Liver (tissue), 9 donors: ENCODE data around the gene FADS3. TPM values are rescaled to one million over a fixed set of nuclear protein-coding genes. Genes with fewer than 3 reads are reported as not detected.

Experiments
- DNase-seq: peaks from one replicate; pipeline ENCODE4 v3.0.0-alpha.2; 2017; ENCODE audit warnings: low spot score
- H3K27ac ChIP-seq, 2 donors: one replicate each; pipeline ENCODE4 v1.7.0; 2013; ENCODE audit warnings: inconsistent platforms in 2 of 2, low read length in 2 of 2, control low read depth in 1 of 2, low read depth in 1 of 2, mild to moderate bottlenecking in 1 of 2
- H3K27me3 ChIP-seq, 4 donors: one replicate each; pipeline versions ENCODE4 v1.6.1 to v1.7.0; 2013; ENCODE audit warnings: low read length in 3 of 4, inconsistent platforms in 1 of 4, mild to moderate bottlenecking in 1 of 4, moderate library complexity in 1 of 4; ENCODE audit not compliant: control insufficient read depth in 4 of 4, insufficient read depth in 4 of 4
- H3K36me3 ChIP-seq, 4 donors: one replicate each; pipeline versions ENCODE4 v1.6.1 to v1.7.0; 2013; ENCODE audit warnings: low read length in 3 of 4, mild to moderate bottlenecking in 3 of 4, low read depth in 1 of 4, moderate library complexity in 1 of 4; ENCODE audit not compliant: control insufficient read depth in 4 of 4, insufficient read depth in 3 of 4
- H3K4me1 ChIP-seq, 4 donors: one replicate each; pipeline versions ENCODE4 v1.6.1 to v1.7.0; 2013; ENCODE audit warnings: low read length in 3 of 4, mild to moderate bottlenecking in 3 of 4, moderate library complexity in 1 of 4; ENCODE audit not compliant: control insufficient read depth in 4 of 4, insufficient read depth in 4 of 4
- H3K4me3 ChIP-seq, 3 donors: one replicate each; pipeline versions ENCODE4 v1.6.1 to v1.7.0; 2013; ENCODE audit warnings: low read length in 3 of 3, control low read depth in 1 of 3, low read depth in 1 of 3, mild to moderate bottlenecking in 1 of 3
- H3K9ac ChIP-seq, 2 donors: one replicate each; pipeline ENCODE4 v1.7.0; 2013; ENCODE audit warnings: low read length in 2 of 2, mild to moderate bottlenecking in 2 of 2, moderate library complexity in 2 of 2, control low read depth in 1 of 2, low read depth in 1 of 2
- H3K9me3 ChIP-seq, 4 donors: one replicate each; pipeline versions ENCODE4 v1.6.1 to v1.7.0; 2013; ENCODE audit warnings: low read length in 3 of 4; ENCODE audit not compliant: control insufficient read depth in 4 of 4
- EGR1 ChIP-seq, 2 donors: IDR thresholded peaks; 2 replicates each; pipeline ENCODE4 v1.6.1; 2016 to 2018; ENCODE audit warnings: antibody characterized with exemption in 2 of 2, low read depth in 2 of 2
- FOXA1 ChIP-seq: IDR thresholded peaks from 2 replicates; pipeline ENCODE4 v1.6.1; 2016; ENCODE audit warnings: antibody characterized with exemption
- JUND ChIP-seq, 2 donors: IDR thresholded peaks; 2 replicates each; pipeline ENCODE4 v1.6.1; 2016; ENCODE audit warnings: antibody characterized with exemption in 2 of 2
- NR2F2 ChIP-seq: IDR thresholded peaks from 2 replicates; pipeline ENCODE4 v1.6.1; 2016; ENCODE audit warnings: antibody characterized with exemption
- YY1 ChIP-seq: IDR thresholded peaks from 2 replicates; pipeline ENCODE4 v1.6.1; 2016; ENCODE audit warnings: antibody characterized with exemption, mild to moderate bottlenecking
- WGBS: extraction: QIAGEN DNeasy Blood & Tissue Kit; methylation state at CpG from one replicate; pipeline ENCODE4 v1.1.7; 2013; 5-methylcytosine and 5-hydroxymethylcytosine counted together
- polyA plus RNA-seq, 2 donors: library from polyadenylated mRNA; stranded (reverse) in 1 of 2; unstranded in 1 of 2; fragments of 200-250 nt in 1 of 2; fragments of >200 nt in 1 of 2; fragmentation: Nextera tagmentation in 1 of 2; extraction: Ambion mirVana in 1 of 2; gene quantifications; one replicate each; pipeline versions ENCODE4 v1.2.1 to v1.2.3, GENCODE V29; 2013 to 2015
- total RNA-seq, 2 donors: library from RNA; depleted of rRNA; stranded (reverse); fragments of >200 nt; gene quantifications; one replicate each; pipeline ENCODE4 v1.2.3, GENCODE V29; 2014
- TF ChIP-seq, protein P1 (sequence below): IDR thresholded peaks from 2 replicates; pipeline ENCODE4 v1.6.1; 2016; ENCODE audit warnings: antibody characterized with exemption, mild to moderate bottlenecking
- TF ChIP-seq, protein P2 (sequence below): IDR thresholded peaks from 2 replicates; pipeline ENCODE4 v1.6.1; 2016; ENCODE audit warnings: antibody characterized with exemption
- TF ChIP-seq, protein P3 (sequence below): fragments of 150-350 bp; IDR thresholded peaks from 2 replicates; pipeline ENCODE4 v1.5.1; 2017; ENCODE audit warnings: improper control_type of control experiment, low read depth, low read length; ENCODE audit not compliant: missing input control
- TF ChIP-seq, protein P4 (sequence below): IDR thresholded peaks from 2 replicates; pipeline ENCODE4 v1.6.1; 2016; ENCODE audit warnings: antibody characterized with exemption
- donor health status: healthy.
- donor health status: healthy.
- donor health status: healthy.
- donor health status: healthy.
- donor health status: healthy.

The FADS3 gene
- total and polyA plus RNA-seq, 4 donors: 8.3 to 13.6 (median 10.3) TPM

DNA sequence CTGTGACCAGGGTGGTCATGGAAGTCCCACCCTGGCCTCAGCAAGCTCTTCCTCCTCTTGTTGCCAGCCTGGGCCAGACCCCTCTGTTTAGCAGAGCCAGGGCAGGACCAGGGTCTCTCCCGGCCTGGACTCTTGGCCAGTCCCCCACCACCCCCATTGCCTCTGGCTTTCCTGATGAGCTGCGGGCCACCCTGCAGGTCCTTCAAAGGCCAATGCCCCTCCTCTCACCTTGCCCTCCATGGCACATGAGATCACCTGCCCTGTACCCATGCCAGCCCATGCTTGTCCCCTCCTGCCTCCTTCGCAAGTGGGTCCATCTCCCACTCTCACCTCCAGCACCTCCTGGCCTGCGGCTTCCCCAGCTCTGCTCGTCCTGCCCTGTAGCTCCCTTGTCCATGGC, 52.8 kb downstream of the FADS3 start:
- H3K27me3 ChIP-seq: no peaks in the 10 kb centered on the region
- TF ChIP-seq JUND (IDR thresholded peaks at IDR 0.05): no peak
- TF ChIP-seq, protein P1, sequence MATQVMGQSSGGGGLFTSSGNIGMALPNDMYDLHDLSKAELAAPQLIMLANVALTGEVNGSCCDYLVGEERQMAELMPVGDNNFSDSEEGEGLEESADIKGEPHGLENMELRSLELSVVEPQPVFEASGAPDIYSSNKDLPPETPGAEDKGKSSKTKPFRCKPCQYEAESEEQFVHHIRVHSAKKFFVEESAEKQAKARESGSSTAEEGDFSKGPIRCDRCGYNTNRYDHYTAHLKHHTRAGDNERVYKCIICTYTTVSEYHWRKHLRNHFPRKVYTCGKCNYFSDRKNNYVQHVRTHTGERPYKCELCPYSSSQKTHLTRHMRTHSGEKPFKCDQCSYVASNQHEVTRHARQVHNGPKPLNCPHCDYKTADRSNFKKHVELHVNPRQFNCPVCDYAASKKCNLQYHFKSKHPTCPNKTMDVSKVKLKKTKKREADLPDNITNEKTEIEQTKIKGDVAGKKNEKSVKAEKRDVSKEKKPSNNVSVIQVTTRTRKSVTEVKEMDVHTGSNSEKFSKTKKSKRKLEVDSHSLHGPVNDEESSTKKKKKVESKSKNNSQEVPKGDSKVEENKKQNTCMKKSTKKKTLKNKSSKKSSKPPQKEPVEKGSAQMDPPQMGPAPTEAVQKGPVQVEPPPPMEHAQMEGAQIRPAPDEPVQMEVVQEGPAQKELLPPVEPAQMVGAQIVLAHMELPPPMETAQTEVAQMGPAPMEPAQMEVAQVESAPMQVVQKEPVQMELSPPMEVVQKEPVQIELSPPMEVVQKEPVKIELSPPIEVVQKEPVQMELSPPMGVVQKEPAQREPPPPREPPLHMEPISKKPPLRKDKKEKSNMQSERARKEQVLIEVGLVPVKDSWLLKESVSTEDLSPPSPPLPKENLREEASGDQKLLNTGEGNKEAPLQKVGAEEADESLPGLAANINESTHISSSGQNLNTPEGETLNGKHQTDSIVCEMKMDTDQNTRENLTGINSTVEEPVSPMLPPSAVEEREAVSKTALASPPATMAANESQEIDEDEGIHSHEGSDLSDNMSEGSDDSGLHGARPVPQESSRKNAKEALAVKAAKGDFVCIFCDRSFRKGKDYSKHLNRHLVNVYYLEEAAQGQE: no peak
- TF ChIP-seq NR2F2: no peak
- no peak for TF ChIP-seq FOXA1
- TF ChIP-seq YY1: no peak
- peaks cover 0 to 2% (median 0%) of the 10 kb centered on the region in 4 donors for H3K4me1 ChIP-seq
- H3K4me3 ChIP-seq: no peak overlapping the region
- WGBS: 98% methylated on average over 5 of the region's 5 CpGs
- peaks cover 4 to 26% (median 13%) of the 10 kb centered on the region in 4 donors for H3K36me3 ChIP-seq
- H3K9ac ChIP-seq: no peak overlapping the region
- H3K27ac ChIP-seq: no peak overlapping the region
- DNase-seq: no peak
- no peaks in the 10 kb centered on the region for H3K9me3 ChIP-seq

DNA sequence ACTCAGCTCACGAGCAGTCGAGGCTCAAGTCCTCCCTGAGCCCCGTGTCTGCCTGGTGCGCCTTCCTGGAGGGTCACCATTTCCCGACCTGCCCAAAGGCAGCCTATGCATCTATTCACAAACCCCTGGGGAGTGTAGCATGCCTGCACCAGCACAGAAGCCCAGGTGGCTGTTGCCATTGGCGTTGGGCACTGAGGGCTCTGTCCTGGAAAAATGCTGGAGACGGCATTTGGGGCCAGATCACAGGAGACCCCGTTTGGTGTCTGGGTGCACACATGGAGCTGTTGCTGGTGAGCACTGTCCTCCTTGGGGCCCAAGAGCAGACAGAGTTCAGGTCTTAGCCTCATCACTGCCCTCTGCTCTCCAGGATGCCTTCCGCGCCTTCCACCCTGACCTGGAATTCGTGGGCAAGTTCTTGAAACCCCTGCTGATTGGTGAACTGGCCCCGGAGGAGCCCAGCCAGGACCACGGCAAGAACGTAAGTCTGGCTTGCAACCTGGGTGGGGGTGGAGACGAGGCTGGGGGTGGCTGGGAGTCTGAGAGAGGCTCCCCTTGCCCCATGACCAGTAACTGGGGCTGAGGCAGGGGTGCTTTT, 53.8 kb downstream of the FADS3 start:
- no peaks in the 10 kb centered on the region for H3K27me3 ChIP-seq
- H3K4me3 ChIP-seq: no peak overlapping the region
- no peak for TF ChIP-seq EGR1 (IDR thresholded peaks at IDR 0.05; ENCODE audit: low read depth in 2 of 2)
- TF ChIP-seq FOXA1: no peak
- TF ChIP-seq, protein P2, sequence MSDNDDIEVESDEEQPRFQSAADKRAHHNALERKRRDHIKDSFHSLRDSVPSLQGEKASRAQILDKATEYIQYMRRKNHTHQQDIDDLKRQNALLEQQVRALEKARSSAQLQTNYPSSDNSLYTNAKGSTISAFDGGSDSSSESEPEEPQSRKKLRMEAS: no peak
- TF ChIP-seq, protein P3, sequence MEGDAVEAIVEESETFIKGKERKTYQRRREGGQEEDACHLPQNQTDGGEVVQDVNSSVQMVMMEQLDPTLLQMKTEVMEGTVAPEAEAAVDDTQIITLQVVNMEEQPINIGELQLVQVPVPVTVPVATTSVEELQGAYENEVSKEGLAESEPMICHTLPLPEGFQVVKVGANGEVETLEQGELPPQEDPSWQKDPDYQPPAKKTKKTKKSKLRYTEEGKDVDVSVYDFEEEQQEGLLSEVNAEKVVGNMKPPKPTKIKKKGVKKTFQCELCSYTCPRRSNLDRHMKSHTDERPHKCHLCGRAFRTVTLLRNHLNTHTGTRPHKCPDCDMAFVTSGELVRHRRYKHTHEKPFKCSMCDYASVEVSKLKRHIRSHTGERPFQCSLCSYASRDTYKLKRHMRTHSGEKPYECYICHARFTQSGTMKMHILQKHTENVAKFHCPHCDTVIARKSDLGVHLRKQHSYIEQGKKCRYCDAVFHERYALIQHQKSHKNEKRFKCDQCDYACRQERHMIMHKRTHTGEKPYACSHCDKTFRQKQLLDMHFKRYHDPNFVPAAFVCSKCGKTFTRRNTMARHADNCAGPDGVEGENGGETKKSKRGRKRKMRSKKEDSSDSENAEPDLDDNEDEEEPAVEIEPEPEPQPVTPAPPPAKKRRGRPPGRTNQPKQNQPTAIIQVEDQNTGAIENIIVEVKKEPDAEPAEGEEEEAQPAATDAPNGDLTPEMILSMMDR: no peak
- TF ChIP-seq, protein P4, sequence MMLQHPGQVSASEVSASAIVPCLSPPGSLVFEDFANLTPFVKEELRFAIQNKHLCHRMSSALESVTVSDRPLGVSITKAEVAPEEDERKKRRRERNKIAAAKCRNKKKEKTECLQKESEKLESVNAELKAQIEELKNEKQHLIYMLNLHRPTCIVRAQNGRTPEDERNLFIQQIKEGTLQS: no peak
- H3K9ac ChIP-seq: no peak overlapping the region
- H3K4me1 ChIP-seq: peaks cover 0 to 6% (median 5%) of the 10 kb centered on the region in 4 donors
- no peak overlapping the region for H3K27ac ChIP-seq
- no peaks in the 10 kb centered on the region for H3K9me3 ChIP-seq
- peaks cover 4 to 16% (median 9%) of the 10 kb centered on the region in 4 donors for H3K36me3 ChIP-seq
- 95% methylated on average over 15 of the region's 15 CpGs for WGBS
- DNase-seq: no peak

DNA sequence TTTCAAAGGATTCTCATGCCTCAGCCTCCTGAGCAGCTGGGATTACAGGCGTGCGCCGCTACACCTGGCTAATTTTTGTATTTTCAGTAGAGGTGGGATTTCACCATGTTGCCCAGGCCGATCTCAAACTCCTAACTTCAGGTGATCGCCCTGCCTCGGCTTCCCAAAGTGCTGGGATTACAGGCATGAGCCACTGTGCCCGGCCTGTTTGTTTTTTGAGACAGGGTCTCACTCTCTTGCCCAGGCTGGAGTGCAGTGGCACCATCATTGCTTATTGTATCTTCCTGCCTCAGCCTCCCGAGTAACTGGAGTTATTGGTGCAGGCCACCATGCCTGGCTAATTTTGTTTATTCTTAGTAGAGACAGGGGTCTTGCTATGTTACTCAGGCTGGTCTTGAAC, 55.2 kb downstream of the FADS3 start:
- Histone ChIP-seq H3K27ac (no peak overlapping the region), H3K9ac (no peak overlapping the region), H3K4me3 (no peak overlapping the region), H3K27me3 (no peaks in the 10 kb centered on the region), H3K9me3 (no peaks in the 10 kb centered on the region), H3K36me3 (peaks cover 2 to 15% (median 7%) of the 10 kb centered on the region in 4 donors), H3K4me1 (peaks cover 1 to 18% (median 17%) of the 10 kb centered on the region in 4 donors)
- no peak for DNase-seq
- 97% methylated on average over 8 of the region's 8 CpGs for WGBS
- TF ChIP-seq, protein P4: no peak
- no peak for TF ChIP-seq YY1
- no peak for TF ChIP-seq JUND (IDR thresholded peaks at IDR 0.05)
- no peak for TF ChIP-seq NR2F2
